Right renal pelvis (tissue), 4 donors: ENCODE measurements around the gene PNLIP. TPM values are rescaled to one million over a fixed set of nuclear protein-coding genes. Genes with fewer than 3 reads are reported as not detected.

Experiments
- DNase-seq, 4 donors: peaks; one replicate each; pipeline ENCODE4 v3.0.0-alpha.2; 2013; ENCODE audit warnings: low read depth in 4 of 4, low spot score in 3 of 4, missing footprints in 1 of 4
- polyA plus RNA-seq, 4 donors: library from polyadenylated mRNA; unstranded; fragments of 120-200 nt; gene quantifications; one replicate each; pipeline ENCODE4 v1.2.1, GENCODE V29; 2013; ENCODE audit not compliant: insufficient read length in 4 of 4

PNLIP gene
- polyA plus RNA-seq, 4 donors, result not detected

- no peak for DNase-seq
Measured at GRCh38 chr10:116612107-116612769, 66.5 kb downstream of the PNLIP start.

GRCh38 chr10:116613471-116613870, 67.7 kb downstream of the PNLIP start:
- no peak for DNase-seq

- DNase-seq, result no peak
Measured at GRCh38 chr10:116614796-116615195, 69.1 kb downstream of the PNLIP start.

GRCh38 chr10:116615199-116615776, 69.6 kb downstream of the PNLIP start:
- no peak for DNase-seq

Other genes starting within 250 kb of the PNLIP start
- not detected for gene CCDC172, start 221.5 kb upstream of the PNLIP start, polyA plus RNA-seq
- gene PNLIPRP3, start 118.1 kb upstream of the PNLIP start, polyA plus RNA-seq, result not detected
- under 1 TPM in 1 of 4 donors, not detected in 3; 0.22 TPM for gene PNLIPRP1, start 45.0 kb downstream of the PNLIP start, polyA plus RNA-seq
- gene PNLIPRP2, start 75.0 kb downstream of the PNLIP start, polyA plus RNA-seq, result under 1 TPM in 1 of 4 donors, not detected in 3; 0.05 TPM
- gene HSPA12A, start 196.6 kb downstream of the PNLIP start, polyA plus RNA-seq, result 10 to 100 TPM; 32.8 to 49.4 (median 37.5) TPM